Progenitor cell of endocrine pancreas (in vitro differentiated cells): ENCODE data around the gene RPP38. TPM values are rescaled to one million over a fixed set of nuclear protein-coding genes. Genes with fewer than 3 reads are reported as not detected.

ENCODE experiments used
- DNase-seq: peaks from one replicate; pipeline ENCODE4 v3.0.0; 2021; ENCODE audit warnings: low spot score; ENCODE audit not compliant: unreplicated experiment
- H3K27ac Mint-ChIP-seq: 2 replicates; pipeline ENCODE4 v1.8.0; 2021; ENCODE audit warnings: mild to moderate bottlenecking, moderate library complexity, mixed read lengths
- H3K27me3 Mint-ChIP-seq: 2 replicates; pipeline ENCODE4 v1.8.0; 2021; ENCODE audit warnings: mixed read lengths
- H3K36me3 Mint-ChIP-seq: 2 replicates; pipeline ENCODE4 v1.8.0; 2022; ENCODE audit warnings: mixed read lengths; ENCODE audit not compliant: insufficient read depth
- H3K4me1 Mint-ChIP-seq: 2 replicates; pipeline ENCODE4 v1.8.0; 2021; ENCODE audit warnings: low read depth, mixed read lengths
- H3K4me3 Mint-ChIP-seq: 2 replicates; pipeline ENCODE4 v1.8.0; 2021; ENCODE audit warnings: low read depth, mild to moderate bottlenecking, moderate library complexity, mixed read lengths
- H3K9me3 Mint-ChIP-seq: 2 replicates; pipeline ENCODE4 v1.8.0; 2021; ENCODE audit warnings: low read depth, mixed read lengths
- total RNA-seq: library from RNA; stranded (reverse); gene quantifications from 2 replicates; pipeline ENCODE4 v1.2.1, GENCODE V29; 2021
- TF ChIP-seq, protein P1 (sequence below): fragments of 200-600 bp; sonication (generic); IDR thresholded peaks from one replicate; pipeline ENCODE4 v1.5.0; 2021; ENCODE audit warnings: antibody characterized with exemption, mild to moderate bottlenecking; ENCODE audit not compliant: unreplicated experiment

RPP38 gene
- total RNA-seq, 1 donor from 2014 or later: 20.0 TPM

DNA sequence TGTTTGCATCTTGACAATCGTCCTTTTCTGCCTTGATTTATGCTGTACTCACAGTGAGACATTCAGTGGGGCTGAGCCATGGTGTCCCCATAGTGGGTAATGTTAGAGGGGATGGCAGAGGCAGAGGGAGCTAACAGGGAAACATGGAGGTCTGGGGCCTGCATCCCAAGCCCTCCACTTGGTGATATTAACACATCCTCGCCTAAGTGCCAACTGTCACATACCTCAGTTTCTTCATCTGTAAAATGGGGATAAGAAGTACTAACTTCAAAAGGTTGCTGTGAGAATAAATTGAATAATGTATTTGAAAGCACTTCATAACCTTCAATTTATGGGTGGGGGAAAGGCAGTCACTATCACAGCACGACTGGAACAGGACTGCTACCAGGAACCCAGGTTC lies 27.8 kb downstream of the RPP38 start:
- Mint-ChIP-seq H3K4me3 (no peak overlapping the region), H3K4me1 (no peaks in the 10 kb centered on the region), H3K27ac (no peak overlapping the region), H3K27me3 (no peaks in the 10 kb centered on the region), H3K9me3 (peaks cover 2% of the 10 kb centered on the region), H3K36me3 (peaks cover 23% of the 10 kb centered on the region)
- no peak for DNase-seq
- TF ChIP-seq, protein P1, sequence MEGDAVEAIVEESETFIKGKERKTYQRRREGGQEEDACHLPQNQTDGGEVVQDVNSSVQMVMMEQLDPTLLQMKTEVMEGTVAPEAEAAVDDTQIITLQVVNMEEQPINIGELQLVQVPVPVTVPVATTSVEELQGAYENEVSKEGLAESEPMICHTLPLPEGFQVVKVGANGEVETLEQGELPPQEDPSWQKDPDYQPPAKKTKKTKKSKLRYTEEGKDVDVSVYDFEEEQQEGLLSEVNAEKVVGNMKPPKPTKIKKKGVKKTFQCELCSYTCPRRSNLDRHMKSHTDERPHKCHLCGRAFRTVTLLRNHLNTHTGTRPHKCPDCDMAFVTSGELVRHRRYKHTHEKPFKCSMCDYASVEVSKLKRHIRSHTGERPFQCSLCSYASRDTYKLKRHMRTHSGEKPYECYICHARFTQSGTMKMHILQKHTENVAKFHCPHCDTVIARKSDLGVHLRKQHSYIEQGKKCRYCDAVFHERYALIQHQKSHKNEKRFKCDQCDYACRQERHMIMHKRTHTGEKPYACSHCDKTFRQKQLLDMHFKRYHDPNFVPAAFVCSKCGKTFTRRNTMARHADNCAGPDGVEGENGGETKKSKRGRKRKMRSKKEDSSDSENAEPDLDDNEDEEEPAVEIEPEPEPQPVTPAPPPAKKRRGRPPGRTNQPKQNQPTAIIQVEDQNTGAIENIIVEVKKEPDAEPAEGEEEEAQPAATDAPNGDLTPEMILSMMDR: no peak

DNA sequence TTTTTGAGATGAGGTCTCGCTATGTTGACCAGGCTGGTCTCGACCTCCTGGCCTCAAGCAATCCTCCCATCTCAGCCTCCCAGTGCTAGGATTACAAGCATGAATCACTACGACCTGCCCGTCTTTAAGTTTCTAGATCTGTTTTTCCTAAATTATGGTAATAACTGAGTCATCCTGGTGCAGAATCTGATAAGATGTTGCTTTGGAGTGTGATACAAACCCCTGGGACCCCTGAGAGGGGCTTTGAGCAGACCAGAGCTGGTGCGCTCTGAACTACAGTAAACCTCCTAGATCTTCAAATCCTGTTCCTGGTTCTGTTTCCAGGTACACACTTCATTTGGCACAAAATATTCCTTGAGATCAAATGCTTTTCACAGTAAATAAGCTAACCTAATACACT lies 34.2 kb downstream of the RPP38 start:
- Mint-ChIP-seq H3K4me1 (no peaks in the 10 kb centered on the region), H3K4me3 (no peak overlapping the region), H3K27me3 (no peaks in the 10 kb centered on the region), H3K36me3 (peaks cover 30% of the 10 kb centered on the region), H3K27ac (no peak overlapping the region), H3K9me3 (peaks cover 2% of the 10 kb centered on the region)
- TF ChIP-seq, protein P1: no peak
- DNase-seq: no peak

DNA sequence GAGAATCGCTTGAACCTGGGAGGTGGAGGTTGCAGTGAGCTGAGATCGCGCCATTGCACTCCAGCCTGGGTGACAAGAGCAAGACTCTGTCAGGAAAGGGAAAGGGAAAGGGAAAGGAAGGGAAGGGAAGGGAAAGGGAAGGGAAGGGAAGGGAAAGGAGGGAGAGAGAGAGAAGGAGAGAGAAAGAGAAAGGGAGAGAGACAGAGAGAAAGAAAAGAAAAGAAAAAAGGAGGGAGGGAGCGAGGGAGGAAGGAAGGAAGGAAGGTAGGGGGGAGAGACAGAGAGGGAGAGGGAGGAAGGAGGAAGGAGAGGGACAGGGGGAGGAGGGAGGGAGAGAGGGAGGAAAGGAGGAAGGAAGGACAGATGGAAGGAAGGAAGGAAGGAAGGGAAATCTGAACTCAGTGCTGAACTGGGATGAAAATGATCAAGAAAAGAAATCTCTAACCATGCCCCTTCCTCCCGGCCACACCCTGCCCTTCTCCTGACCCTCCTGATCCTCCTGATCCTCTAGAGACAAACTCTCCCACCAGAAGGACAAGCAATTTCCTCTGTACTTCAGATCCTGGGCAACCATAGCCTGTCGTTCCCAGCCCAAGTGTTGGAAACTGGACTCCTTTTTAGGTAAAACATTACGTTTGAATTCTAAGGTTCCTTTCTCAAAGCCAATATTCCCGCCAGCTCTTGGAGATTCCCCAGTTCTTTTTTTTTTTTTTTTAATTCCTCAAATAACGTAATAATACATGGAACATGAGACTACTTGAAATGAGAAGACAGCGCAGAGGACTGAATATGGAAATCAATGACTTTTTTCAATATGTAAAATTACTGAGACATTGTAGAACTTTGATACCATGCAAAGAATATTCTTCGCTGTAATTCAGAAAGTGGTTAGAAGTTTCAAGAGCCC lies 39.2 kb downstream of the RPP38 start:
- Mint-ChIP-seq H3K27me3 (no peaks in the 10 kb centered on the region), H3K36me3 (peaks cover 15% of the 10 kb centered on the region), H3K4me1 (peaks cover 7% of the 10 kb centered on the region), H3K9me3 (no peaks in the 10 kb centered on the region), H3K27ac (no peak overlapping the region), H3K4me3 (no peak overlapping the region)
- TF ChIP-seq, protein P1: no peak
- no peak for DNase-seq

DNA sequence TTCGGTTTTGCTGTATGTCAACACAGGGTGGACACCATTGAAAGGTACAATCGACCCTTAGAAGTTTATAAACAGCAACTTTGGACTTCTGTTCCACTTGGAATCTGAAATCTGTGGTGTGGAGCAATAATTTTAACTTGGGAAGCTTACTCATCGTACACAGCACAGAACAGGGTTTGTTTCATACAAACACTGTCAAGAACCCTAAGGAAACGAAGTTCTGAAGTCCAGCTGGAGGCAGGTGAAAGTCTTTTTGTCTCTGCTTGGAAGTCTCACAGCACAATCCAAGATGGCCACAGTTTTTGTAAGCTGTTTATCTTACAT lies 39.8 kb downstream of the RPP38 start:
- TF ChIP-seq, protein P1: no peak
- peaks cover 12% of the 10 kb centered on the region for H3K4me1 Mint-ChIP-seq
- H3K4me3 Mint-ChIP-seq: no peak overlapping the region
- no peaks in the 10 kb centered on the region for H3K9me3 Mint-ChIP-seq
- peaks cover 12% of the 10 kb centered on the region for H3K36me3 Mint-ChIP-seq
- no peaks in the 10 kb centered on the region for H3K27me3 Mint-ChIP-seq
- H3K27ac Mint-ChIP-seq: no peak overlapping the region
- no peak for DNase-seq

DNA sequence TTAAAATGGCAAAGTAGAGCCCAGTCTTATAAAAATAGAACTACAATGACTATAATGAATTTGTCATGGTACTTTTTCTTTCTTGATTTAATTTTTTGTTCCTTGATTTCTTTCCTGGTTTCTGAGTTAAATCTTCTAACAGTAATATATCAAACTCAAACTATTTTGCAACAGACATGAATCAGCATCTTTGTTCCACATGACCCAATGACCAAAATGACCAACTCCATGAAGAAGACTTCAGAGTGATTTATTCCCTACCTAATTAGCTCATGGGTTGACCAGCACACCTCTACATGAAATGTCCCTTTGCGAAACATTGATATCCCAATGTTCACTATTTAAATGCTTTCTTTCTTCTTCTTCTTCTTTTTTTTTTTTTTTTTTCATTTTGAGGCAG lies 40.5 kb downstream of the RPP38 start:
- Mint-ChIP-seq H3K27ac (no peak overlapping the region), H3K9me3 (no peaks in the 10 kb centered on the region), H3K36me3 (peaks cover 12% of the 10 kb centered on the region), H3K27me3 (no peaks in the 10 kb centered on the region), H3K4me1 (peaks cover 17% of the 10 kb centered on the region), H3K4me3 (no peak overlapping the region)
- DNase-seq: no peak
- TF ChIP-seq, protein P1: no peak
